Stomach smooth muscle (tissue), 2 donors: ENCODE results near the gene OSCP1.

ENCODE experiments used
- H3K27ac ChIP-seq: one replicate; pipeline ENCODE4 v1.7.0; 2013; ENCODE audit warnings: mild to moderate bottlenecking, low read length, inconsistent platforms
- H3K27me3 ChIP-seq, 2 donors: one replicate each; pipeline ENCODE4 v1.7.0; 2013; ENCODE audit warnings: low read length in 2 of 2; ENCODE audit not compliant: insufficient read depth in 2 of 2, control insufficient read depth in 1 of 2
- H3K36me3 ChIP-seq, 2 donors: one replicate each; pipeline ENCODE4 v1.7.0; 2013; ENCODE audit warnings: low read length in 2 of 2; ENCODE audit not compliant: control insufficient read depth in 2 of 2, insufficient read depth in 2 of 2
- H3K4me1 ChIP-seq: one replicate; pipeline ENCODE4 v1.7.0; 2013; ENCODE audit warnings: low read length; ENCODE audit not compliant: control insufficient read depth, insufficient read depth
- H3K4me3 ChIP-seq, 2 donors: one replicate each; pipeline ENCODE4 v1.7.0; 2013; ENCODE audit warnings: low read length in 2 of 2
- H3K9ac ChIP-seq, 2 donors: one replicate each; pipeline ENCODE4 v1.7.0; 2013; ENCODE audit warnings: low read length in 2 of 2, mild to moderate bottlenecking in 1 of 2
- H3K9me3 ChIP-seq, 2 donors: one replicate each; pipeline ENCODE4 v1.7.0; 2013; ENCODE audit warnings: low read length in 2 of 2; ENCODE audit not compliant: control insufficient read depth in 2 of 2
- donor health status: healthy.
- donor health status: Pancreatic carcinoma.

Gene OSCP1

DNA sequence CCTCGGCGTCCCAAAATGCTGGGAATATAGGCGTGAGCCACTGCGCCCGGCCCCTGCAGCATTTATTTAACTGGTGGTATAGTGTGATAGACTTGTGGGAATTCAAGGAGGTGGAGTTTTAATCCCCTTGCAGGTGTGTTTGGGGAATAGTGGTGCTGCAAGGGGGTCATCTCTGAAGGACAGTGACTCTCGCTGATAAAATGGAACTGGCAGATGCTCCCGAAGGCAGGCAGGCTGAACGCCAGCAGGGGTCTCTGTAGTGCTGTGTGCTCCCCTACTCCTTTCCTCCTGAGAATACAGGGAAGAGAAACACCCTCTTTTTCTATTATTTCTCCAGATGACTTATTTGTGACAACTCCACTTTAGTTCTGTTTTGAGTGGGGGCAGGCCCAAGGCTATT, 4.0 kb downstream of the OSCP1 start:
- Histone ChIP-seq H3K9ac (no peak overlapping the region), H3K27ac (no peak overlapping the region)

DNA sequence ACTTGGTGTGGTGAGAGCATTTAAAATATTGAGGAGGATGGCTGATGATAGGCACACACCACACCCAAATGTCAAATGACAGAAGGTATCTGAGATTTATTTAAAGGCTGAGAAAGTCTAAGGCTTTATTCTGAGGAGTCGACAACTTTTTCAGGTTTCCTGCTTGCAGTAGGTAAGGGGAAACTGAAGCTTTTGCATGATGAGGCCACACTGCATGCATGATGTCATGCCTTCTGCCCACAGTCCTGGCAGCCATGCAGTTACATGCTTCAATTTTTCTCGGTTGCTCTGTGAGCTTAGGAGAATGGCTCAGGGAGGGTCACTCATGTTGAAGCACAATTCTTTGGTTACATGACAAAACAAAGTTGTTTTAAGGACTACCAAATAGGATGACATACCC, 7.0 kb downstream of the OSCP1 start:
- Histone ChIP-seq H3K9me3 (no peaks in the 10 kb centered on the region), H3K9ac (no peak overlapping the region), H3K36me3 (peaks cover 6 to 9% of the 10 kb centered on the region in 2 donors), H3K4me3 (no peak overlapping the region), H3K27ac (no peak overlapping the region), H3K27me3 (no peaks in the 10 kb centered on the region), H3K4me1 (no peaks in the 10 kb centered on the region)

More for the DNA sequence above, 4.0 kb downstream of the OSCP1 start:
- H3K36me3 ChIP-seq, result peaks cover 0 to 2% of the 10 kb centered on the region in 2 donors
- H3K4me1 ChIP-seq, result peaks cover 9% of the 10 kb centered on the region
- H3K4me3 ChIP-seq, result no peak overlapping the region
- H3K27me3 ChIP-seq, result no peaks in the 10 kb centered on the region
- H3K9me3 ChIP-seq, result no peaks in the 10 kb centered on the region

DNA sequence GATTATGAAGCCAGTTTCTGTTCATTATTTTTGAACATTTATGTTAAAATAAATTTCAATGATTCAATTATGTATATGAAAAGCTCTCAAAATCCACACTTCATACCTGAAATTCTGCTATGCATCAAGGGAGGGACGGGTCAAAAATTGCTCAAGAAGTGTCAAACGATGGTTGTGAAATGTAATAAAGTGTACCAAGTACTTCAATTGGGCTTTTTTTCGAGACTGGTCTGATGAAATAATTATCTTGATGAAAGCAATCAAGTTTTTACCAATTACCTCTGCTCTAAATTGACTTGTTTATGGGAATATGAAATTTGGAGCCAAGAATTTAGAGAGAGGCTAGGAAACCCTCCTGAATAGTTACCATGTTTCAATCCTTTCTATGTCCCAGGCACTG, 7.9 kb downstream of the OSCP1 start:
- H3K9me3 ChIP-seq, result no peaks in the 10 kb centered on the region
- peaks cover 7 to 9% of the 10 kb centered on the region in 2 donors for H3K36me3 ChIP-seq
- H3K27ac ChIP-seq, result no peak overlapping the region
- H3K4me1 ChIP-seq, result no peaks in the 10 kb centered on the region
- H3K27me3 ChIP-seq, result no peaks in the 10 kb centered on the region
- H3K4me3 ChIP-seq, result no peak overlapping the region
- no peak overlapping the region for H3K9ac ChIP-seq

DNA sequence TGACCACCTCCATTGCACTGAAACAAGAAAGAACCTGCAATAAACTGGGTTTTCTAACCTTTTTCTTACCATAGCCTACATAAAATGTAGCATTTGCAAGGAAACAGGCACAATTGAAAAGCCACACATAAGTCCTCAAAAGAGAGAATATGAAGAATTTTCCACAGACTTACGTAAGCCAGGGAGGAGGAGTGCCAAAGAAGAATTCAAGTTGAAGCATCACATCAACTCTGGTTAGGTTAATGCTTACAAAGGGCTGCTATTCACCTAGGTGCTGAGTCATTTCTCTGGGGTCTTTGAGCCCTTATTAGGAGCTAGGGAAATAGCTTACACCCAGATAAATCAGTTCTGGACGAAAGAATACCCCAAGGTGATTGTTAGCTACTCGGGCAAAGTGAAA, 9.6 kb downstream of the OSCP1 start:
- H3K4me3 ChIP-seq, result no peak overlapping the region
- H3K9me3 ChIP-seq, result no peaks in the 10 kb centered on the region
- H3K9ac ChIP-seq, result no peak overlapping the region
- peaks cover 9 to 10% of the 10 kb centered on the region in 2 donors for H3K36me3 ChIP-seq
- no peaks in the 10 kb centered on the region for H3K27me3 ChIP-seq
- no peaks in the 10 kb centered on the region for H3K4me1 ChIP-seq
- H3K27ac ChIP-seq, result no peak overlapping the region

DNA sequence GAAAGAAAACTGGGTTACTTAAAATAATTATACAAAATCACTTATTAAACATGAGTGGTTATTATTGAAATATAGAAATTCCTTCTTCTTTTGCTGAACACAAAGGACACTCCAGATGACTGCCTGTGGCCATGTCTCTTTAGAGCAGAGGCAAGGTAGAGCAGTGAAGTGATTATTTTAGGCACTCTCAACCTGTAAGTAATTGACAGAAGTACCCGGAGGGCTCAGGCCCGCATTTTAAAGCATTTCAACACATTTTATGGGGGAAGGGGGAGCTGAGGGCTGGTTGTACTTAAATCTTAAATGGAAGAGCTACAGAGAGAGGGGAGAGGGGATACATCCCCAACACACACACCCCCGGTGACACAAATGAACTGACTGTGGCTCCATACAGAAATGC, 10.2 kb downstream of the OSCP1 start:
- no peaks in the 10 kb centered on the region for H3K4me1 ChIP-seq
- H3K27ac ChIP-seq, result no peak overlapping the region
- H3K9ac ChIP-seq, result no peak overlapping the region
- peaks cover 9 to 10% of the 10 kb centered on the region in 2 donors for H3K36me3 ChIP-seq
- no peak overlapping the region for H3K4me3 ChIP-seq
- no peaks in the 10 kb centered on the region for H3K27me3 ChIP-seq
- H3K9me3 ChIP-seq, result no peaks in the 10 kb centered on the region

DNA sequence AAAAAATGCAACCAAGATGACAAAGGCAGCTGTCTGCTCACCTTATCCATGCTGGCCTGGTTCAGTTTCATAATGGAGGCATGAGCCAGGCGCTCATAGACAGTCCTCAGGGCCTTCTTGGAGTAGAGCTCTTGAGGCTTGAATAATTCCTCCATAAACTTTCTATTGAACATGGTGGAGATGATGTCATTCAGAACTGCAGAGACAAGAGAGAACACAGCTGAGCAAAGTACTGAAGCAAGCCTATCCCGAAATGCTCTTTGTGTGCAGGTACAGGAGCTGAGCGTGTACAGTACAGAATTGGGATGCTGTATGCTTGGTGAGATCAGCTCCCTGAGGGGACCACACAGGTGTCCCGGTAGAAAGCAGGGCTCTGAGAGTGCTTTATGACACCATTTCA, 11.5 kb downstream of the OSCP1 start:
- Histone ChIP-seq H3K9me3 (no peaks in the 10 kb centered on the region), H3K4me1 (no peaks in the 10 kb centered on the region), H3K27ac (no peak overlapping the region), H3K27me3 (no peaks in the 10 kb centered on the region), H3K9ac (no peak overlapping the region), H3K36me3 (peaks cover 9 to 10% of the 10 kb centered on the region in 2 donors), H3K4me3 (no peak overlapping the region)

DNA sequence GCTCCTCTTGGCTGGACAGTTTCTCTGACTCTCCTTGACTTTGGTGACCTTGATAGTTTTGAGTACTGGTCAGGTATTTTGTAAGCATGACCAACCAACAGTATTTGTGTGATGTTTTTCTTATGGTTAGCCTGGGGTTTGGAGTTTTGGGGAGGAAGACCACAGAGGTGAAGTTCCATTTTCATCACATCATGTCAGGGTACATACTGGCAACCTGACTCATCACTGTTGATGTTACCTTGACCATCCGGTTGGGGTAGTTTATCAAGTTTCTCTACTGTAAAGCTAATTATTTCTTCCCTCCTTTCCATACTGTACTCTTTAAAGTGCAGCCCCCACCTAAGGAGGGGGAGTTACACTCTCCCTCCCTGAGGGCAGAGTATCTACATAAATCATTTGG, 13.4 kb downstream of the OSCP1 start:
- no peaks in the 10 kb centered on the region for H3K9me3 ChIP-seq
- H3K36me3 ChIP-seq, result peaks cover 11 to 18% of the 10 kb centered on the region in 2 donors
- H3K4me3 ChIP-seq, result no peak overlapping the region
- H3K4me1 ChIP-seq, result no peaks in the 10 kb centered on the region
- H3K27me3 ChIP-seq, result no peaks in the 10 kb centered on the region
- no peak overlapping the region for H3K9ac ChIP-seq
- no peak overlapping the region for H3K27ac ChIP-seq

DNA sequence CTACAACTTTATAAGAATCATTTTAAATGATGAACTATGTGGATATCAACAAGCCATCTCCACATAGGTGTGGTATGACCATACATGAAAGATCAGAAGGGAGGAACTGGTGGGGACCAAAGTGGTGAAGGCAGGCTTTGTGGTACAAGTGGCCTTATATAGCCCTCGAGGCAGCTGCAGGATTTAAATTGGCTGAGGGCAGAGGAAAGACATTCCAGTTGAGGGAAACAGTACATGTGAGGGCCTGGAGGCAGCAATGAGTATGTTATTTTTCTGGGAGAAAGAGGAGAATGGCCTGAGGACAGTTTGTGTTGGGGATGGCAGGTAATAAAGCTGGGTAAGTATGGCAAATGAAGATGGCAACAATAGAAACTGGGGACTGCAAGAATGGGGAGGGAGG, 17.1 kb downstream of the OSCP1 start:
- H3K9me3 ChIP-seq, result no peaks in the 10 kb centered on the region
- H3K4me3 ChIP-seq, result no peak overlapping the region
- no peaks in the 10 kb centered on the region for H3K27me3 ChIP-seq
- H3K9ac ChIP-seq, result no peak overlapping the region
- no peak overlapping the region for H3K27ac ChIP-seq
- H3K4me1 ChIP-seq, result no peaks in the 10 kb centered on the region
- H3K36me3 ChIP-seq, result peaks cover 14 to 22% of the 10 kb centered on the region in 2 donors

DNA sequence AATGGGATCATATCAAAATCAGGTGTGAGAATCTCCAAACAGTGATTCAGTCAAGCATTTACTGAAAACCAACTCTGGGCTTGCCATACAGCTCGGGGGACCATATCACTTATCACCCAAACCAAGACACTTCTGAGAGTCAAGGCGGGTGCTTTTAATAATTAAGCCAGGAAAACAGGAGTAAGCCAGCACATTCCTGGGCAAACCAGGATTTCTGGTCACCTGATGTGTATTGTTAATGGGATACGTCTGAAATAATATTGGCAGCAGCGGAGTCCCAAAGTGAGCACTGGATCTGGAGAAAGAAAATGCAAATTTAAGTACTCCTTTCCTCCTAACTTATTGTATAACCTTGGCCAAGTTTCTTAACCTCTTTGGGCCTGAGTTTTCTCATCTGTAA, 17.6 kb downstream of the OSCP1 start:
- H3K27ac ChIP-seq, result no peak overlapping the region
- peaks cover 14 to 22% of the 10 kb centered on the region in 2 donors for H3K36me3 ChIP-seq
- no peaks in the 10 kb centered on the region for H3K27me3 ChIP-seq
- no peak overlapping the region for H3K4me3 ChIP-seq
- no peak overlapping the region for H3K9ac ChIP-seq
- no peaks in the 10 kb centered on the region for H3K4me1 ChIP-seq
- no peaks in the 10 kb centered on the region for H3K9me3 ChIP-seq

DNA sequence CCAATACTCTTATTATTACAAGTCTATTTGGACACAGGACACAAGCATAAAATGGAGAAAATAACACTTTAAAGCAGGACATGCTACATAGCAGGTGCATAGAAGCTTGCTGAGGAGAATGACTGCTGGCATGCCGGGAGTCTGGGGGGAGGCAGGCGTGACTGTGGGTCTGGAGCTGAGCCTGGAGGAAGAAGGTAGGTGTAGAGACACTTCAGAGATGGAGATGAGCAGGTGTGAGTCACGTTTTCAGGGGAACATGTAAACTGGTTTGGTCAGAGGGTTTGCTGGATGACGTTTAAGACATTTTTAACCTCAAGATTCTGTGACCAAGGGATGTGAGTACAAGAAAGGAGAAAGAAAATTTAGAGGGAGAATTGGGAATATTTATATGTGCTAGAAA, 24.5 kb downstream of the OSCP1 start:
- Histone ChIP-seq H3K4me1 (no peaks in the 10 kb centered on the region), H3K4me3 (no peak overlapping the region), H3K27me3 (no peaks in the 10 kb centered on the region), H3K36me3 (peaks cover 19 to 20% of the 10 kb centered on the region in 2 donors), H3K9ac (no peak overlapping the region), H3K9me3 (no peaks in the 10 kb centered on the region), H3K27ac (no peak overlapping the region)

DNA sequence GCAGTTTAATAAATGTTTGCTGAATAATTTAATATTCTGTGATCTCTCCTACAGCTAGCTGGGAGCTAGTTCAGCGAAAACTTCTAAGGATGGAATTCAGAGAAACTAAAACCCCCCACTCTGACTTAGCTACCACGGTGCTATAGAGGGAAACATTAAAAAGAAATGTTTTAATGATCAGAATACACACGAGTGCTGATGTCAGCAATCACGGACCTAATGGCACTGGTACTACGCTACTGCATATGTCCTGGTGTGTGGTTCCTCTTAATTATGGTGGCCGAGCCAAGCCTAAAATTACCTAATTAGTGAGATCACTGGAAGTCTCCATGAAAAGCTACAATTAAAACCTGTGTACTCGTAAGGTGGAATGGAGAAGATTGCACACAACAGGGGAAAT, 28.6 kb downstream of the OSCP1 start:
- H3K27ac ChIP-seq, result no peak overlapping the region
- H3K9me3 ChIP-seq, result no peaks in the 10 kb centered on the region
- no peak overlapping the region for H3K4me3 ChIP-seq
- peaks cover 18 to 38% of the 10 kb centered on the region in 2 donors for H3K36me3 ChIP-seq
- H3K27me3 ChIP-seq, result no peaks in the 10 kb centered on the region
- no peak overlapping the region for H3K9ac ChIP-seq
- peaks cover 4% of the 10 kb centered on the region for H3K4me1 ChIP-seq
